ENCODE results near the gene CFAP91. TPM values are rescaled to one million over a fixed set of nuclear protein-coding genes. Genes with fewer than 3 reads are reported as not detected.

CFAP91 gene
- total RNA-seq, 2 donors from 2014 or later = 21.5 to 47.8 TPM

DNA sequence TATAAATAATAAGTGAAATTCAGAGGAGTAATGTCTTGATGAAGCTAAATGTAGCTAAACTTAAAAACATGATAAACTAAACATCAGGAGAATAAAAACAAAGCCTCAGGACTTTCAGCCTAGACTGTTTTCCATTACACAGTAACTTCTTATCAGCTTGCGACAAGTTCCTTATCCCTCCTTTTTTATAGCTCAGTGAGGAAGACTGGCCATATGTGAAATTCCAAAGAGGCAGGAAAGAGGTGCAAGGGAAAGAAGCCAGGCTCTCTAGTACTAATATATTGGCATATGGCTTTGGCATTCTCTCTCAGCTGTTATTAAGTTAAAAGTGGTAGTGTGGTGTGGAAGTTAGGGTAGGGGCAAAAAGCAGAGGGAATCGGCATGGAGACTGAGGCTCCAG is 30.0 kb upstream of the CFAP91 start:
- peaks cover 0 to 15% of the 10 kb centered on the region in 2 donors for H3K36me3 ChIP-seq (replicated peaks in 1 of 2; ENCODE audit: insufficient read depth in 1 of 2, low read depth in 2 of 2)
- no peak overlapping the region for H3K4me3 ChIP-seq
- no peak overlapping the region for H3K27ac ChIP-seq
- H3K9me3 ChIP-seq = no peaks in the 10 kb centered on the region
- ATAC-seq (no peak), DNase-seq (no peak)
- H3K27me3 ChIP-seq = no peaks in the 10 kb centered on the region
- TF ChIP-seq, protein P1, sequence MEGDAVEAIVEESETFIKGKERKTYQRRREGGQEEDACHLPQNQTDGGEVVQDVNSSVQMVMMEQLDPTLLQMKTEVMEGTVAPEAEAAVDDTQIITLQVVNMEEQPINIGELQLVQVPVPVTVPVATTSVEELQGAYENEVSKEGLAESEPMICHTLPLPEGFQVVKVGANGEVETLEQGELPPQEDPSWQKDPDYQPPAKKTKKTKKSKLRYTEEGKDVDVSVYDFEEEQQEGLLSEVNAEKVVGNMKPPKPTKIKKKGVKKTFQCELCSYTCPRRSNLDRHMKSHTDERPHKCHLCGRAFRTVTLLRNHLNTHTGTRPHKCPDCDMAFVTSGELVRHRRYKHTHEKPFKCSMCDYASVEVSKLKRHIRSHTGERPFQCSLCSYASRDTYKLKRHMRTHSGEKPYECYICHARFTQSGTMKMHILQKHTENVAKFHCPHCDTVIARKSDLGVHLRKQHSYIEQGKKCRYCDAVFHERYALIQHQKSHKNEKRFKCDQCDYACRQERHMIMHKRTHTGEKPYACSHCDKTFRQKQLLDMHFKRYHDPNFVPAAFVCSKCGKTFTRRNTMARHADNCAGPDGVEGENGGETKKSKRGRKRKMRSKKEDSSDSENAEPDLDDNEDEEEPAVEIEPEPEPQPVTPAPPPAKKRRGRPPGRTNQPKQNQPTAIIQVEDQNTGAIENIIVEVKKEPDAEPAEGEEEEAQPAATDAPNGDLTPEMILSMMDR (IDR thresholded peaks at IDR 0.05) = no peak
- no peak for TF ChIP-seq POLR2A (IDR thresholded peaks at IDR 0.05)
- 64 to 71% methylated on average over 2 of the region's 2 CpGs for WGBS, 2 donors
- H3K4me1 ChIP-seq = peaks cover 24% of the 10 kb centered on the region
- intact Hi-C loops (cut with DNase I) = no loop called here

DNA sequence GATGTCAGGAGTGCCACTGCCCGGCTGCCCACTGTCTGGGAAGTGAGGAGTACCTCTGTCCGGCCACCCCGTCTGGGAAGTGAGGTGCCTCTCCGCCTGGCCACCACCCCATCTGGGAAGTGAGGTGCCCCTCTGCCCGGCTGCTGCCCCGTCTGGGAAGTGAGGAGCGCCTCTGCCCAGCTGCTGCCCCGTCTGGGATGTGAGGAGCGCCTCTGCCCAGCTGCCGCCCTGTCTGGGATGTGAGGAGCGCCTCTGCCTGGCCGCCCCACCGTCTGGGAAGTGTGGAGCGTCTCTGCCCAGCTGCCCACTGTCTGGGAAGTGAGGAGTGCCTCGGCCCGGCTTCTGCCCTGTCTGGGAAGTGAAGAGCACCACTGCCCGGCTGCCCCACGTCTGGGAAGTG is 28.9 kb upstream of the CFAP91 start:
- 91 to 93% methylated on average over 13 to 17 of the region's 18 CpGs for WGBS, 2 donors

GRCh38 chr3:119675188-119675874 is 27.5 kb upstream of the CFAP91 start:
- intact Hi-C loops (cut with DNase I) = no loop called here
- no peak for TF ChIP-seq POLR2A (IDR thresholded peaks at IDR 0.05)
- TF ChIP-seq, protein P1 (IDR thresholded peaks at IDR 0.05) = no peak
- WGBS, 2 donors = 69 to 71% methylated on average over 5 of the region's 5 CpGs
- H3K27ac ChIP-seq = peak overlapping the region in 1 of 4 donors; percentile 8
- H3K27me3 ChIP-seq = no peaks in the 10 kb centered on the region
- no peaks in the 10 kb centered on the region for H3K9me3 ChIP-seq
- peaks cover 0 to 12% of the 10 kb centered on the region in 2 donors for H3K36me3 ChIP-seq (replicated peaks in 1 of 2; ENCODE audit: insufficient read depth in 1 of 2, low read depth in 2 of 2)
- no peak for DNase-seq
- no peak overlapping the region for H3K4me3 ChIP-seq
- H3K4me1 ChIP-seq = peaks cover 25% of the 10 kb centered on the region
- no peak for ATAC-seq

More for the DNA sequence above, 28.9 kb upstream of the CFAP91 start:
- DNase-seq (no peak), ATAC-seq (no peak)
- intact Hi-C loops (cut with DNase I) = no loop called here
- no peaks in the 10 kb centered on the region for H3K9me3 ChIP-seq
- peaks cover 0 to 13% of the 10 kb centered on the region in 2 donors for H3K36me3 ChIP-seq (replicated peaks in 1 of 2; ENCODE audit: insufficient read depth in 1 of 2, low read depth in 2 of 2)
- H3K4me3 ChIP-seq = no peak overlapping the region
- H3K27ac ChIP-seq = no peak overlapping the region
- peaks cover 25% of the 10 kb centered on the region for H3K4me1 ChIP-seq
- no peak for TF ChIP-seq POLR2A (IDR thresholded peaks at IDR 0.05)
- TF ChIP-seq, protein P1 (IDR thresholded peaks at IDR 0.05) = no peak
- no peaks in the 10 kb centered on the region for H3K27me3 ChIP-seq

DNA sequence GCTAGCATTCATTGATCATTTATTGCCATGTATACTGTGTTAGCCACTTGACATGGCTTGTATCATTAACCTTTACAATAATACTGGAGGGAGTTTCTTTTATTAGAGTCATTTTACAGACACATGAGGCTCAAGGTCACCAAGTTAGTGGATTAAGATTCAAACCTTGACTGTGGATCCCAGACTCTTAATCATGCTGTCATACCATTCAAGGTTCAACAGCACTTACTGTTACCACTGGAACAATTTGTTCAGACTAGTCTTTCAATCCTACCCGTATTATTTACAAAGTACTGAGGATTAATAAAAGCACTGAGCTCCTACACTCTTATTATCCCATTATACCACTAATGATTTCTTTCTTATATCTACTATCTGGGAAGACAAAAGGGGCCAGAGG is 26.8 kb upstream of the CFAP91 start:
- no peak overlapping the region for H3K4me3 ChIP-seq
- peak overlapping the region in 2 of 4 donors; percentile 8 to 95 for H3K27ac ChIP-seq
- no peaks in the 10 kb centered on the region for H3K27me3 ChIP-seq
- DNase-seq (no peak), ATAC-seq (no peak)
- peaks cover 25% of the 10 kb centered on the region for H3K4me1 ChIP-seq
- peaks cover 0 to 12% of the 10 kb centered on the region in 2 donors for H3K36me3 ChIP-seq (replicated peaks in 1 of 2; ENCODE audit: insufficient read depth in 1 of 2, low read depth in 2 of 2)
- intact Hi-C loops (cut with DNase I) = no loop called here
- WGBS, 2 donors = 17 to 41% methylated on average over 1 of the region's 1 CpG
- H3K9me3 ChIP-seq = no peaks in the 10 kb centered on the region
- TF ChIP-seq, protein P1 (IDR thresholded peaks at IDR 0.05) = no peak
- TF ChIP-seq POLR2A (IDR thresholded peaks at IDR 0.05) = no peak

Measured in body of pancreas (tissue), 4 donors.